ENCODE measurements around the gene IFT88. TPM values are rescaled to one million over a fixed set of nuclear protein-coding genes. Genes with fewer than 3 reads are reported as not detected.

IFT88 gene
- total RNA-seq, result 10.2 and 31.1 TPM in 2 replicates

DNA sequence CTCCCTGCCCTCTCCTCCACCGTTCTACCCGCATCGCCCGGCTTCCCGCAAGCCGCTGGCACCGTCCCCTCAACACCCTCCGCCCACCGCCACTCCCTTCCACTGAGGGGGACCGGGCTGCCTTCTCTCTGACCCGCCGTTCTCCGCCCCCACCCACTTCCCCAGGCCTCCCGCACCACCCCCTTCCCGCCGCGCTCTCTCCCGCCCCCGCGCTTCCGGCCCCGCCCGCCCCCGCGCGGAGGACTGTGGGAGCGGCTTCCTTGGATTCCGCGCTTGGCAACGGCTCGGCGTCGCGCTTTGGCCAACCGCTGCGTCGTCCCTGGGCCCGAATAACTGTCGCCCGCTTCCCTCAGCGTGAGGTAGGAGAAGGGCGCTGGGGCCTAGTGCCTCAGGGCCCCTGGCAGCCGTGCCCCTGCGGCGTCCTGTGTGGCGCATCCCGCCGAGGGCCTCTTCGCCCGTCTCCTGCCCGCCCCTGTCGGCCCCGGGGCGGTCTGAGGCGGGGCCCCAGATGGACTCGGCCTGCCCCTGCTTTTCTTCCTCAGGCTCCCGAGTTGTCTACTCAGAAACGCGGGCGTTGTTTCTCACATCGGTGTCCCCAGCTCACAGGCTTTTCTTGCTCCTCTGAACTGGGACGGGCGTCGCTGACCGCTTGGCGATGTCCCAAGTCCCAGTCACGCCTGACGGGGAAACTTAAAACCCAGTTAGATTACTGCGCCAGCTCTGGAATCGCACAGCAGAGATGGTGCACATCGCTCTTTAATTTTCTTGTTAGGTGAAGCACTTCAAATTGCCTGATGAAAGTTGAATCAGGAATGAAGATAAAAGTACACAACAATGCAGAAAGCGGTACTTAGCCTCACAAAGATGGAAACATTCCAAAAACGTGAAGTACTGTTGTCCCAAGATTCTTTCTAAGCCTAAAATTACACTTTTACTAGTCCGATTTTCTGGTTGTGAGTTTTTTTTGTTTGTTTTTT lies at the start of gene IFT88:
TSS of gene IFT88 (plus strand) at position 260 of the 977 bp plus-strand sequence. CDS start 7,229 bp downstream, outside the sequence.
- peak; percentile 70 for DNase-seq (ENCODE audit: low read depth)

- no peak for DNase-seq (ENCODE audit: low read depth)
These were observed 48.3 kb upstream of the IFT88 start for GRCh38 chr13:20518660-20519100.

GRCh38 chr13:20519875-20520274 lies 47.1 kb upstream of the IFT88 start:
- DNase-seq (ENCODE audit: low read depth), result peak; percentile 79

- peak; percentile 77 for DNase-seq (ENCODE audit: low read depth)
These were observed 45.4 kb upstream of the IFT88 start for GRCh38 chr13:20521364-20522115.

DNA sequence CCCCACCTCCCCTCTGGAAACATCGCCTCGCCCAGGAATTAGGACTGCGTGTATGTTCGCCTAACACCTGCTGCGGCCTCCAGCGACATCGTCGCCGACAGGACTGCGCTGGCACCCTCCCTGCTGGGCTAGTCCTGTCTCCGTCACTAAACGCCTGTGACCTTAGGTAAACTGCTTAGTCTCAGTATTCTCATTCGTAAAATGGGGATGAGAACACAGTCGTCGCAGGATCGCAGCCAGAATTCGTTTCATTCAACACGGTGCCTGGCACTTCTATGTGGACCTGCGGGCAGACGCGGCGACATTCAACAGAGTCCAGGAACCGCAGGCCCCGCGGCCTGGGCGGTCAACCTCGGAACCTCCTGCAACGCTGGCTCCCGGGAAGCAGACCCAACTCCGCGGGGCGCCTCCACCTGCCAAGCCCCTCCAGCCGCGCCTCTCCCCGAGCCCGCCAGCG lies 41.8 kb upstream of the IFT88 start:
- DNase-seq (ENCODE audit: low read depth), result no peak

DNA sequence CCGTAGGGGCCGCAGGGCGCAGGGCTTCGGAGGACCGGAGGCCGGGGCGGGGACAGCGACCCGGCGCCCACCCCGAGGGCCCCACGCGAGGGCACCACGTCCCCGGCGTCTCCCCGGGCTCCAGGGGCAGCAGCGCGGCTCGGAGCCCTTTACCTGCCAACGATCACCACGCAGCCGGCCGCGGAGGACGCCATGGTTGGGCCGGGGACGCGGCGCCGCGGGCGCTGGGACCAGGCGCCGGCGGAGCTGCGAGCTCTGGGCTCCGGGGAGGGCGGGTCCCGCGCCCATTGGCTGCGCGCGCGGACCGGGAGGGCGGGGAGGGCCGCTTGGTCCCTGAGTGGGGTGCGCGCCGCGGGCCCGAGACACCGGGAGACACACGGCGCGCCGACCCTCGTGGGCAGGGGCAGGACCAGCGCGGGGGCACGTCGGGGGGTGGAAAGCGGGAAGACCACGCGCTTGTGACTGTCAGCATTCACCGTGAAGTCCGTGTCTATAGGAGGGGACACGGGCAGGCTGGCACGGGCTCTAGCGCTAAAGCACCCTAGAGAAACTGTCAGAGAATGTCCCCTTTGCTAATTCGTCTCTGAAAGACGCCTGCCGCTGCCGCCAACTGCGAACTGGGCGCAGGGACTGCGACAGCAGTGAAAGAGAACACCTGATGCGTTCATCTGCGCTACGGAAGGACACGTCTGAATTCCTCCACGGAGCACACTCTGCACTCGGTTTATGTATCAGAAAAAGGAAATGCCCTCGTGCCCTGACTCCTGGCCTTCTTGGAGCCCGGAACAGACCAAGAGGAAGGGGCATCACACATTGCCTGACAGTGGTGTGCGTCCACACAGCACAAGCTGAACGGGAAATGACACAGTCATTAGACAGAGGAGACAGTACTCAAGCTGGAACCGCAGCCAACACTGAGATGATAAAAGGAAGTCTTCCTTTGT lies 41.1 kb upstream of the IFT88 start, which contains the start of gene CRYL1:
TSS of gene CRYL1 (minus strand) at position 257 of the 944 bp plus-strand sequence. CDS start at position 194, 63 bp downstream.
- peak; percentile 40 for DNase-seq (ENCODE audit: low read depth)

GRCh38 chr13:20526664-20527063 lies 40.3 kb upstream of the IFT88 start:
- DNase-seq (ENCODE audit: low read depth), result peak; percentile 33

GRCh38 chr13:20528452-20528851 lies 38.5 kb upstream of the IFT88 start:
- no peak for DNase-seq (ENCODE audit: low read depth)

DNA sequence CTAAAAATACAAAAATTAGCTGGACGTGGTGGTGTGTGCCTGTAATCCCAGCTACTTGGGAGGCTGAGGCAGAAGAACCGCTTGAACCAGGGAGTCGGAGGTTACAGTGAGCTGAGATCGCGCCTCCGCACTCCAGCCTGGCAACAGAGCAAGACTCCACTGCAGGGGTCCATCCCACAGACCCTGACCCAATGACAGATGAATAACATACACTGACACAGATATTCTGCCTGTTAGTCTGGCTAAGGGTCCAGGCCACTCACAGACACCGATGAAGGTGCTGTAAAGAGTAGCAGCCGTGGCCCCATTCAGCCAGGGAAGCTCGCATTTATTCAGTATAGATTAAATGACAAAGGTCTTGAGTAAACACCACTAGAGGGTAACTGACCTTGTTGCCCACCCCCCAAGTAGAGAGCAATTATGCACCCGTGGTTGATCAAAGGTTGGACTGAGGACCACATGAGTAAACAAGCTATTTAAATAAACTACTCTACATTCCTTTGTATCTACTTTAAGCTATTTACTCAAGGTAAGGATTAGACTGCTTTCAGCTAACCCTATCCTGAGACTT lies 32.8 kb upstream of the IFT88 start:
- no peak for DNase-seq (ENCODE audit: low read depth)

DNA sequence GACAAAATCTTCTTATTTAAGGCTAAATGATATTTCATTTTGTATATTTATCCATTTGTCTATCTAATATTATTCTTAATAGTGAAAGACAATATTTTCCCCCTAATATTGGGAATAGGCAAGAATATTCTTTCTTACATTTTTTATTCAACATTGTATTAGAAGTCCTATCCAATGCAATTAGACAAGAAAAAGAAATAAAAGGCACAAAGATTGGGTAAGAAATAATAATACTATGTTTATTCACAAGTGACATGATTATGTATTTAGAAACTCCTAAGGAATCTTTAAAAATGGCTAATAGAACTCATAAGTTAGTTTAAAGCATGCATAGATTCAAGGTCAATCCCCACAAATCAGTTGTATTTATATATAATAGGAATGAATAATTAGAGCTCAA lies 30.0 kb upstream of the IFT88 start:
- no peak for DNase-seq (ENCODE audit: low read depth)

DNA sequence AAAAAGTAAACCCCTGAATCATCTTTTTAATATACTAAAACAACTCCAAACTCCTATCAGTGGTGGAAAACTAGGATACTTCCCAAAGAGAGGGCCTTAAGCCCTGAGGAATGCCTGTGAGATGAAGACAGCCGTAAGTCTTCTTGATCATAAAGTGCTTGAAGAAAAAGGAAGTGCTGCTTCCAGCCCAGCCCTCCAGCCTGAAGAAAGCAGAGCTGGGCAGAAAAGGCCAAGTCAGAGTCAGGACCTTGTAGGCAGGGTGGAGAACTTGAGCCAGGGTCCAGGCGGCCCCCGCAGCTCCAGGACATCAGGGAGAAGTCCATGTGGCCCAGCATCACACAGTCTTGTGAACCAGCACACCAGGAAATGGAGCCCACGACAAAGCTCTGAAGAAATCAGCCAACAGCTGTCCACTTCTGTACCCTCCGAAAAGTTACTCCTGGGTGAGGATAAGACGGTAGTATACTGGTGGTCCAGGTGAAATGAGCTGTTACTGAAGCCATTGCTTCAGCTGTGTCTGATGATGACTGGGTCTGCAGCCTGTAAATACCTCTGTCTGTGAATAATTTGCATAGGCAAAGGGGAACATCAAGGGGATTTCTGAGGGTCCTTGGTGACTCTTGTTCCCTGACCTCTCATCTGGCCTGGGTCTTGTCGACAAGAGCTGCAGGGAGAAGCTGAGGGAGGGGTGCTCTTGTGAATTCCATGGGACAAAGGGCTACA lies 22.6 kb upstream of the IFT88 start:
- no peak for DNase-seq (ENCODE audit: low read depth)

- DNase-seq (ENCODE audit: low read depth), result peak; percentile 50
These were observed 20.4 kb upstream of the IFT88 start for GRCh38 chr13:20546556-20546955.

DNA sequence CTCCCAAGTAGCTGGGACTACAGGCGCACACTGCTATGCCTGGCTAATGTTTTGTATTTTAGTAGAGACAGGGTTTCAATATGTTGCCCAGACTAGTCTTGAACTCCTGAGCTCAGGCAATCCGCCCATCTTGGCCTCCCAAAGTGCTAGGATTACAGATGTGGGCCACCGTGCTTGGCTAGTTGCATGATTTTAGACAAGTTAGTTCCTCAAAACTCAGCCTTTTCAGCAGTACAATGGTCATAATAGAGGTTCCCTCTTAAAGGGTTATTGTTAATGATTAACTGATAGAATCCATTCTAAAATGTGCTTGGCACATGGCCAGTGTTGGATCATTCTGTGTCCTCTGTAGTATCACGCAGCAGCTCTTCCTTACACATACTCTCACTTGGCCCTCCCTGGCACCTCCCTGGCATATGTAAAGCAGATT lies 19.5 kb upstream of the IFT88 start:
- peak; percentile 85 for DNase-seq (ENCODE audit: low read depth)

- no peak for DNase-seq (ENCODE audit: low read depth)
These were observed 16.2 kb upstream of the IFT88 start for GRCh38 chr13:20550799-20551198.

GRCh38 chr13:20553311-20553710 lies 13.6 kb upstream of the IFT88 start:
- DNase-seq (ENCODE audit: low read depth), result peak; percentile 54

- DNase-seq (ENCODE audit: low read depth), result no peak
These were observed 8.0 kb upstream of the IFT88 start for GRCh38 chr13:20558982-20559381.

DNA sequence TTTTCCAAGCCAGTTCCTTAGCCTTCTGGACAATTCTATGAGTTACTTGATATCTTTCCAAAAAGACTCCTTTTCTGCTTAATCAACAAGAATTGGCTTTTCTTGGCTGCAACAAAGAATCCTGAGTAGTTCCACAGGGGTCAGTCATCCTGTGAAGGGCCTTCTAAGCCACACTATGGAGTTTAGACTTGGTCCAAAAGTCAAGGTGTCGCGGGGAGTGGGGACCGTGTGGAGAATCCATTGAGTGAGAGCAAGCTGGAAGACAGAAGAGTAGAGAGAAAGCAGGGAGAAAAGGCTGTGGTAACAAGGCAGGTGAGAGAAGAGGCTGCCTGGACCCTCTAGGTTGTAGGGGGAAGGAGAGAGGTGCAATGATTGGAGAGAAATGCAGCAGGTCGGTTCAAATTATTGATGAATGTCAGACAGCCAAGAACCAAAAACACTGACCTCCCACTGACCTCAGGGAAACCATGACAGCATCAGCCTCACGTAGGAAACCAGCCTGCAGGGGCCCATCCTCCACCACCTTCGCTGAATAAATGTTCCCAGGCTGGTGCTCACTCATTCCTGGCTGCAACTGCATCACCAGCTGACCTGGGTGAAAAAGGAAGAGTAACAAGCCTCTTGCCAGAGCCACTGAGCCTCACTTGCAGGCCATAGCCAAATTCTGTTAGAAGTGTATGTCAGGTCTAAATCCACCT lies 7.1 kb upstream of the IFT88 start:
- DNase-seq (ENCODE audit: low read depth), result peak; percentile 54

DNA sequence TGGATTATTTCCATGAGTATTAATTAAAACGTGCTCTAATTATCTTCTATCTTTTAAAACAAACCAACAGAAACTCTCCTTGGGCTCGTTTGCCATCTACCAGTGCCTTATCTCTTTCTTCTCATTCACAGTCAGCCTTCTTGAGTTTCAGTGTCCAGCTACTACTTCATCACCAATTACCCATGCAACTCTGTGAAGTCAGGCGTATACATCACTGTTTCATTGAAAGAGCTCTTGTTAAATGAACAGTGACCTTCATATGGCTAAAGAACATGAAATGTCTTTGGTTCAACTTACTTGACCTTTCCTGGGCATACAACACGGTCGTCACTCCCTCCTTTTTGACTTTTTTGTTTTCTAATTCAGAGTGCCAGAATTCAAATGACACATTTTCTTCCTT lies 5.2 kb upstream of the IFT88 start:
- DNase-seq (ENCODE audit: low read depth), result peak; percentile 56

DNA sequence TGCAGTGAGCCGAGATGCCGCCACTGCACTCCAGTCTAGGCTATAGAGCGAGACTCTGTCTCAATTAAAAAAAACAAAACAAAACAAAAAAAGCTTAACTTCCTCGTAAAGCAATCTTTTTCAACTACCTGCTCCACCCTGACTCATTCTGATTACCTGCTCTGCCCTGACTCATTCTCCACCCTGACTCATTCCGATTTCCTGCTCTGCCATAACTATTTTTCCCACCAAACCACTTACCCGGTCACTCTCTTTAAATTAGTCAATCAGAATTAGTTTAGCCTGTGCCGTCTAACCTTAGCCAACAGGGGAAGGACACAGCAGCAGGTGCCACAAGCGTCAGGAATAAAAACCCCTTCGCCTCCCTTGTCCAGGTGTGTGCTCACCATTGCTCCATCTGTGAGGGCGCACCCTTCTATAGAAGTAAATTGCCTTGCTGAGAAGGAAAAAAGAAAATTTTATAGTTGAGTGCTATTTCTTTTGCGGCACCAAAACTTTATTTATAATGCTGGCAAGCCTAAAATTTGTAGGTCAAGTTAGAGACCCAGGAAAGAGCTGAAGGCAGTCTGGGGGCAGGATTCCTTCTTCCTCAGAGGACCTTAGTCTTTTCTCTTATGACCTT lies 1.7 kb upstream of the IFT88 start:
- DNase-seq (ENCODE audit: low read depth), result no peak
